Retina (tissue), 1 donor: ENCODE data around the gene SUMF1.
A peak's percentile ranks its signal among the peaks of the same experiment; 100 is the strongest.

ENCODE experiments used
- DNase-seq: peaks from one replicate; pipeline ENCODE4 v3.0.0-alpha.2; 2016

Gene SUMF1

GRCh38 chr3:4375911-4376310 is 91.2 kb downstream of the SUMF1 start:
- DNase-seq = no peak

DNA sequence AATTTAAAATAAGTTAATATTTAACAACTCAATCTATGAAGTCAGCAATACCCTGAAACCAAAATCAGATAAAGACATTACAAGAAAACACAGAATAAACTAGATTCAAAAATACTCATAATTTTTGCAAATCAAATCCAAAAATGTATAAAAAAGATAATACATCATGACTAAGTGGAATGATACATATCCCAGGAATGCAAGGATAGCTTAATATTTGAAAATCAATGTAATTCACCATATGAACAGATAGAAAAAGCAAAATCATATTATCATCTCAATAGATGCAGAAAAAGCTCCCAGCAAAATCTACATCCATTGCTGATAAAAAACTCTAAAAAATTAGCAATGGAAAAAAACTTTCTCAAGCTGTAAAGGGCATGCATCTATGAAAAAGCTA is 93.4 kb downstream of the SUMF1 start:
- no peak for DNase-seq

GRCh38 chr3:4362523-4362922 is 104.5 kb downstream of the SUMF1 start:
- DNase-seq = no peak

DNA sequence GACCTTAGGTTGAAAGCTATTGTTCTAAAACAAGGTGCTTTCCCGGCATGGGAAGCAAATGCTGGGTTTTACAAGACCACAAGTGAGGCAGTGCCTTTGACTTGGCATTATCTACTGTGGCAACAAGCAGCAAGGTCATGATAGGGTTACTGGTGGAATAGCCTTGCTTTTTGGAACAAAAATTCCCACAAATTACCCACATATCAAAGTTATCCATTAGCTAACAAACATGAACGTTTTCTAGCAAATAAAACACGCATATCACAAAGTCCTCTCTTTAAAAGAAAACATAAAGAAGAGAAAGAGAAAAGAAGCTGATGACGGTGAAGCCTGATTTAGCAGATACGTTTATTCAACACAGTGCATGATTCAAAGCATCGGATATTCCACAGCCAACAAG is 106.3 kb downstream of the SUMF1 start:
- no peak for DNase-seq

DNA sequence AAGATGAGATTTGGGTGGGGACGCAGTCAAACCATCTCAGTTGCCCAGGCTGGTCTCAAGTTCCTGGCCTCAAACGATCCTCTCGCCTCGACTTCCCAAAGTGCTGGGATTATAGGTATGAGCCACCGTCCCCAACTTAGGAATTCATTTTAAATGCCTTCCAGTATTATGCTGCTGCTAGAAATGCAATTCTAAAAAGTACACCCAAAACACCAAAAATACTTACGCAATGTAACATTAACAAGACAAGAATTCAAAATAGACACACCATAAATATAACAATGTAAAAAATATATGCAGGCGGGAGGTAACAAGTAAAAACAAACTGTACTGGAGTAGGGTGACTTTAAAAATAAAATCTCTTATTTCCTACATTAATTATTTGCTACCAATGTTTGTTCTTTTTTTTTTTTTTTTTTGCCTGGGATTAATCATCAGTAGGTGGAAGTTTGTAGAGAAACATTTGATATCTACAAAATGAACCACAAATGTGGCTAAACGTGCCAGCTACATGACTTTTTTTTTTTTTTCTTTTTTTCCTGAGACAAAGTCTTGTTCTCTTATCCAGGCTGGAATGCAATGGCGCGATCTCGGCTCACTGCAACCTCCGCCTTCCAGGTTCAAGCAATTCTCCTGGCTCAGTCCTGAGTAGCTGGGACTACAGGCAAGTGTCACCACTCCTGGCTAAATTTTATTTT is 107.1 kb downstream of the SUMF1 start:
- DNase-seq = no peak

DNA sequence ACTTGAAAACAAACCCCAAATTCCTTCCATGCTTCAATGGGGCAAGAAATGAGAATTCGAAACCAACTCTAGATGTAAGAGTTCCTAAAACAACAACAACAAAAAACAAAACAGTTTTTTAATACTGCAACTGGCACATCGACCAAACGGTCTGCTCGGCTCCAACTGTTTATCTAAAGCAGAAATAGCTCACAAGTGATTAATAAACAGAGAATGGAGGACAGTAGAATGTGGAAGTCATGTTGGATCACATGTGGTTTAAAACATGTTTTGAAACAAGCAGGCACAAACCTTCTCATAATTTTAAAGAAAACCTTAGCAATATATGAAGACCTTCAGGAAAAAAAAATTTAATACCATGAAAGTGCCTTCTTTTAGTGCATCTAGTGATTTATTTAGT is 108.8 kb downstream of the SUMF1 start:
- no peak for DNase-seq

DNA sequence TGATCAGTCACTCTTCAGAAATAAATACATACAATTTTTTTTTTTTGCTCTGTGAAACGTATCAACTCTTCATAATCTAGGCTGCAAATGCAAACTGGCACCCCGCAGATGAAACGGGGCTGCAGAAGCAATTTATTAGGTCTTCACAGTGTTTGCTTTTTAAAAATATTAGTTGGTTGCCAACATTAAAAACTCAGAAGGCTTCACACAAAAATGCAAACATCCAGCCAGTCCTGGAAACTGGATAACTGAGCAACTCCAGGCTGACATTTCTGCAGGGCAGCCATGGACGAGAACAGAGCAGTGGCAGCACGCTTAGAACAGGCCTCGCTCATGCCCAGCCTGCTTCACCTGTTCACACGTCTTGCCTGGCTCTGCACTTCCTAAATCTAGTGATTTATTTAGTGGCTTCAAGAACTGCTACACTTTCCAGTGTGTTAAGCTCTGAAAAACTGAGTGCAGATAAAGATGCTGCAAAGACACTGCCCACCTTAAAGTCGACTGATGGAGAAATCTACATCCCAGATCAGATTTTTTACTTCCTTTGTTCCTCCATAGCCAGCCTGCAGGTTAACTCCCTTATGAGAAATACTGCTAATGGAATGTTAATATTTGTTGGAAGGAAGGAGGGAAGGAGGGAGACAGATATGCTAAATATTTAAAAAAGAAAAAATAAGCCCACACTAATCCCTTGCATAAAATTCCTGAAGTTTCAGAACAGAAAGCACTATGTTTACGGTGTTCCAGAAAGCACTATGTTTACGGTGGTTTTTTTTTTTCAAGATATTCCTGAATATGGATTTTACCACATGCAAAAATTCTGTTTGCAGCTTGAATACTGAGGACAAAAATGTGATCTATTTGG is 110.3 kb downstream of the SUMF1 start:
- DNase-seq = no peak

DNA sequence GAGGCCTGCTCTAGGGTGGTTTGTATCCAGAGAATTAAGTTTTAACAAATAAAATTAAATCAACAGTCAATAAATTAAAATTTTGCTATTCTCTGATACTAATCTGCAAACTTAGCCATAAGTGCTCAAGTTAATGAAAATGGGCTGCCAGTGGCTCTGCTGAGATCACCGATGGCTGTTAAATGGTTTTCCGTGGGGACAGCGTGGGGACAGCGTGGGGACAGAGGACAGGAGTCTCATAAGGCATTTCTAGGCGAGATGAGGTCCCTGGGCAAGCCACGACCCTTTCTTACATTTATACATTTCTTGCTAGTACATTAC is 110.9 kb downstream of the SUMF1 start:
- no peak for DNase-seq

DNA sequence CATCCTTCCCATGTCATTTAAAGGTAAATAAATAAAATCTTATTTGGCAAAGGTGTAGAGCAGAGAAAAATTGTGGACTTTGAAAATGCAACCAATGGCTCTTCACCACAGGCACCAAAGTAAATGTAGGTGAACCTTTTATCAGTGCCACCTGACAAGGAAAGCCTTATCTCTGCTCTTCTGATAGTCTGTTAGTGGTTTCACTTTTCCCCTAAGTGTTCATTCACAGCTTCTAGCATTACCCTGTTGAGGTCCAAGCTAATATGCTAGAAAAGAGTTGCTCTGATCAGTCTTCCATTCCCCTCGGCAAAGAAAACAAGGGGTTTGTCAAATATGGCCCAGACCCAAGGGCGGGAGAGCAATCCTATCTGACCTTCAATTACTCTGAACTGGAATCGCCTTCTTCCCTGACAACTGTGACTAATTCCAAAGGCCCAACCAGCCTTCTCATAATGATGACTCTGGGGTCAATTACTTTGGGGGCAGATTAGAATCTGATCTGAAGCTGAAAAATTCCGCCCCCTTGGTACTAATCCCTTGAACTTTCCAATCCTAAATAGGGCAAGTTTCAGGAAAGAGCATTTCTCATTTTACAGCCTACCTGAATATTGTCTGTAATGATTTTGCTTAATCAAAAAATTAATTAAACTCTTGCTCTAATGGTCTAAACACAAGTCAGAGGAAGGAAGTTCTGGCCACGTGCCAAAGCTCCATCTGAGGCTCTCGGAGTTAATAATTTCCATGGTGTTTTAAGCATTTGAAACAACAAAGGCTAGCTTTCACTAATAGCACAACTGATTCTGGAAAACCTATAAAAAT is 111.5 kb downstream of the SUMF1 start:
- no peak for DNase-seq

GRCh38 chr3:4351872-4352271 is 115.2 kb downstream of the SUMF1 start:
- no peak for DNase-seq

DNA sequence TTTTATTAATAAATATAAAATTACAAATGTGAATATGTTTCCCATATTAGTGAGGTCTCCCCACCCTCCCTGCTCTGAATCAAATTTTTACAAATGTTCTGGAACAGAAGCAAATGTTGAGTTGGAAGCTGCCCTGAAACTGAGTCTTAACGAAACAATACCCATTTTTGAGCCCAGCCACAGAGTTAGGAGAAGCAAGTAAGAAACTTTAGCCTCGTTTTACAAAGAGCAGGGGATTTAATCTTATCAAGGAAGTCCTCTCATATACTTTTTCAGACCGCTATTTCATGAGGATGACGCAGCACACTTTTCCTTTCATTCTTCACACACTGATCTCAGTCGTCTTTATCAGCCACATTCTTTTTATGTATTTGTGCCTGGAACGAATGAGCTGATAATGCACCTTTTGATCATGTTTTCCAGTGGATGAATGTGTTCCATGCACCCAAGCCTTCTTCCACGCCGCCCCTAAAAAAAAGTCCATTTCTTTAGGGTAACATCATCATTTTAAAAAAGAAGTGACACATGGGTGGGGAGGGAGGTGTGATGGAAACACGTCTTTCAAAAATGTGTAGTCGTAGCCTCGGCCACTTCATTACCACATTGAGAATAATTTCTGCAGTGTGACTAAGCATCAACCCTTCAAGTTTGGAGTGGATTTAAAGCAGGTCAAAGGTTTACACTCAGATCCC is 115.8 kb downstream of the SUMF1 start:
- DNase-seq = no peak

- DNase-seq = peak; percentile 65
These were observed 116.3 kb downstream of the SUMF1 start for GRCh38 chr3:4350789-4351163.

DNA sequence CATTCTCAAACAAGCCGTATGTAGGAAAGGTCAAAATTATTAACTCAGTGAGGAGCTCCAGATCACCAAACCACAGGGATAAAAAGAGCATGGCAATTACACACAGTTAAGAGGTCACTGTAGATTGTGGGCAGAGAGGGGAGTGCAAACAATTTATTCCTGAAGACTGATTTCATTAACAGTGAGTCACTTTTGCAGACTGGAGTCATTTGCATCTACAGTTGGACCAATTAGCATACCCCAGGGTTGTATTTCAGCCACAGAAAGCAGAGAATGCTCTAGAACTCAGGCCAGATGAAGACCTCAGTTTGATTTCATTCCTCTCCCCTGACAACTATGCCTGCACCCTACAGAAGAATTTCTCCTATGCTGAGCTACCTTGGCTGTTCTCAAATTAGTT is 123.8 kb downstream of the SUMF1 start:
- no peak for DNase-seq

GRCh38 chr3:4341336-4341675 is 125.8 kb downstream of the SUMF1 start:
- no peak for DNase-seq

DNA sequence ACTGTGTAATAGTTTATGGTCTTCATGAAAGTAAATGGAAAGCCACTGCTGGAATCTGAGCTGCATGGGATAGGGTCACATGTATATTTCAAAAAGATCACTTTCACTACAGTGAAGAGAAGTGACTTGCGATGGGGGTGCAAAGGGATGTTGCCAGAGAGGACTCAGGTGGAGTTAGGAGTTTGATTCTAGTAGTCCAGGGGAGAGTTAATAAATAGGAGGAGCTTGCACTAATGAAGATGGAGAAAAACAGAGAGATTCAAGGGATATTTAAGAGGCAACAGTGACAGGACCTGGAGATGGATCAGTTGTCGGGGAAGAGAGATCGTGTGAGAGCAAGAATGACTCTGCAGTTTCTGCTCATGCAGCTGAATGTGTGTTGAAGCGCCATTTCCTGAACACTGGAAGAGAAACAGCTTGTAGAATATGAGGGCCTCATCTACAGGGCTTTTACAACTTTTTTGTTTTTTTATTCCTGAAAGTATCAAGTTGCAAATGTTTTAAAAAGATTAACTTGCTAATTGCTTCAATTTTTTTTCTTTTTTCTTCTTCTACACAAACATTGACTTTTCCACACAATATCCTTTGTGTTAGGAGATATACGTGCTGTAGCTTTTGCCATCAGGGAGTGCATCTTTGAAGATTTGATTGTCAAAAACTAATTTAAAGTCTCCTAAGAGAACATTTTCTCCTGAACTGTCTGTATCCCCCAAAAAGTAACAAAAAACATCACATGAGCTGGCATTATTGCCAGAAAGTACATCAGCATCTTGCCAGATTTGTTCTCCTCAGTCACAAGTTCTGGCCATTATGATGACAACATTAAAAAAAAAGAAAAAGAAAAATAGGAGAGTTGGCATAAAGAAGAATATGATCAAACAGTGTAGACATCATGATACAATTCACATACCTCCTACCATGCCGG is 126.4 kb downstream of the SUMF1 start:
- DNase-seq = no peak

DNA sequence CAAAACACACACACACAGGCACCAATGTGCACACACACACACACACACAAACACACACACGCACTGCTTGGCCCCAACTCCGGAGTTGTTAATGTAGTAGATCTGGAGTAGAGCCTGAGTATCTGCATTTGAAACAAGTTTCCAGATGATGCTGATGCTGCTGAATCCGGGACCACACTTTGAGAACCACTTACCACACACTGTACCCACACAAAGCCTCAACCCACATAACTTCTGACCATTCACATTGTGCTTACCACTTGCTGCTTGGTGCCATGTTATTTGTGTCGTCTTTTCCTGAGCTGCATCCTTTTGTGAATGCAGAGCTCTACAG is 127.0 kb downstream of the SUMF1 start:
- DNase-seq = no peak

GRCh38 chr3:4338751-4339150 is 128.3 kb downstream of the SUMF1 start:
- no peak for DNase-seq

GRCh38 chr3:4336850-4337546 is 130.1 kb downstream of the SUMF1 start:
- no peak for DNase-seq

GRCh38 chr3:4335840-4336562 is 131.1 kb downstream of the SUMF1 start:
- DNase-seq = no peak

- DNase-seq = no peak
These were observed 132.5 kb downstream of the SUMF1 start for GRCh38 chr3:4334548-4334947.

- no peak for DNase-seq
These were observed 134.1 kb downstream of the SUMF1 start for GRCh38 chr3:4332991-4333390.
